ENCODE data around the gene SCNN1A.

- TF ChIP-seq CTCF (conservative IDR thresholded peaks at IDR 0.05) (no peak), EZH2 (IDR thresholded peaks at IDR 0.05; ENCODE audit: low read depth) (no peak)
These were observed 50.2 kb downstream of the SCNN1A start for GRCh38 chr12:6324936-6325750.

Measured in PC-9 (cell line).